ENCODE results near the gene DOCK1.
"Not testable (repeated sequence)": the region's sequence is repeated elsewhere in the genome, so short reads cannot be mapped to it uniquely, and the experiment has no call there.

DOCK1 gene

GRCh38 chr10:126904818-126905701 is at the start of gene DOCK1:
Gene DOCK1 (plus strand): TSS chr10:126905428. CDS start chr10:126905518, 90 bp downstream.
- no peak for DNase-seq (ENCODE audit: low read depth, low spot score)

GRCh38 chr10:126857178-126857806 is 47.9 kb upstream of the DOCK1 start:
- DNase-seq (ENCODE audit: low read depth, low spot score), result no peak

- DNase-seq (ENCODE audit: low read depth, low spot score), result no peak
Observed at GRCh38 chr10:126867567-126868365, 37.5 kb upstream of the DOCK1 start.

GRCh38 chr10:126868371-126868770 is 36.9 kb upstream of the DOCK1 start:
- DNase-seq (ENCODE audit: low read depth, low spot score), result no peak

- no peak for DNase-seq (ENCODE audit: low read depth, low spot score)
Observed at GRCh38 chr10:126872135-126872534, 33.1 kb upstream of the DOCK1 start.

GRCh38 chr10:126872768-126873167 is 32.5 kb upstream of the DOCK1 start:
- DNase-seq (ENCODE audit: low read depth, low spot score), result no peak

- no peak for DNase-seq (ENCODE audit: low read depth, low spot score)
Observed at GRCh38 chr10:126876456-126876855, 28.8 kb upstream of the DOCK1 start.

GRCh38 chr10:126877390-126877789 is 27.8 kb upstream of the DOCK1 start:
- no peak for DNase-seq (ENCODE audit: low read depth, low spot score)

- no peak for DNase-seq (ENCODE audit: low read depth, low spot score)
Observed at GRCh38 chr10:126878594-126878993, 26.6 kb upstream of the DOCK1 start.

- DNase-seq (ENCODE audit: low read depth, low spot score), result no peak
Observed at GRCh38 chr10:126880926-126881325, 24.3 kb upstream of the DOCK1 start.

- DNase-seq (ENCODE audit: low read depth, low spot score), result not testable (repeated sequence)
Observed at GRCh38 chr10:126882055-126882454, 23.2 kb upstream of the DOCK1 start.

GRCh38 chr10:126888436-126888835 is 16.8 kb upstream of the DOCK1 start:
- not testable (repeated sequence) for DNase-seq (ENCODE audit: low read depth, low spot score)

GRCh38 chr10:126889421-126889820 is 15.8 kb upstream of the DOCK1 start:
- DNase-seq (ENCODE audit: low read depth, low spot score), result no peak

GRCh38 chr10:126890797-126891196 is 14.4 kb upstream of the DOCK1 start:
- DNase-seq (ENCODE audit: low read depth, low spot score), result not testable (repeated sequence)

- DNase-seq (ENCODE audit: low read depth, low spot score), result no peak
Observed at GRCh38 chr10:126892226-126893175, 12.7 kb upstream of the DOCK1 start.

GRCh38 chr10:126893206-126893605 is 12.0 kb upstream of the DOCK1 start:
- DNase-seq (ENCODE audit: low read depth, low spot score), result no peak

- no peak for DNase-seq (ENCODE audit: low read depth, low spot score)
Observed at GRCh38 chr10:126893841-126894240, 11.4 kb upstream of the DOCK1 start.

GRCh38 chr10:126895214-126895781 is 9.9 kb upstream of the DOCK1 start:
- DNase-seq (ENCODE audit: low read depth, low spot score), result no peak

- DNase-seq (ENCODE audit: low read depth, low spot score), result no peak
Observed at GRCh38 chr10:126898460-126898859, 6.8 kb upstream of the DOCK1 start.

- not testable (repeated sequence) for DNase-seq (ENCODE audit: low read depth, low spot score)
Observed at GRCh38 chr10:126899529-126899928, 5.7 kb upstream of the DOCK1 start.

- DNase-seq (ENCODE audit: low read depth, low spot score), result no peak
Observed at GRCh38 chr10:126902157-126902556, 3.1 kb upstream of the DOCK1 start.
